Astrocyte (in vitro differentiated cells and primary cell): ENCODE results near the gene SERTAD3. TPM values are rescaled to one million over a fixed set of nuclear protein-coding genes. Genes with fewer than 3 reads are reported as not detected.
A peak's percentile ranks its signal among the peaks of the same experiment; 100 is the strongest.

Experiments used
- DNase-seq: peaks from one replicate; pipeline ENCODE4 v3.0.0-alpha.2; 2010; ENCODE audit warnings: low read depth
- FAIRE-seq: peaks from 2 replicates; lab custom pipeline; 2011; peaks lifted over from hg19 to GRCh38; lab: Jason Lieb, UNC
- H2AFZ ChIP-seq: 2 replicates; pipeline ENCODE4 v1.6.0; 2012; ENCODE audit warnings: low read depth, low read length, inconsistent platforms
- H3K27ac ChIP-seq: 2 replicates; pipeline ENCODE4 v1.5.1; 2011; ENCODE audit warnings: low read depth, low read length, inconsistent platforms
- H3K27me3 ChIP-seq: 2 replicates; pipeline ENCODE4 v1.6.0; 2011; ENCODE audit warnings: low read length, inconsistent platforms; ENCODE audit not compliant: insufficient read depth
- H3K36me3 ChIP-seq: 2 replicates; pipeline ENCODE4 v1.5.1; 2011; ENCODE audit warnings: low read length, inconsistent platforms; ENCODE audit not compliant: insufficient read depth
- H3K4me1 ChIP-seq: 2 replicates; pipeline ENCODE4 v1.5.1; 2011; ENCODE audit warnings: low read length, inconsistent platforms; ENCODE audit not compliant: insufficient read depth
- H3K4me2 ChIP-seq: 2 replicates; pipeline ENCODE4 v1.6.0; 2012; ENCODE audit warnings: low read length, inconsistent platforms
- H3K4me3 ChIP-seq: 2 replicates; pipeline ENCODE4 v1.5.1; 2011; ENCODE audit warnings: low read depth, mild to moderate bottlenecking, low read length, inconsistent platforms; ENCODE audit not compliant: insufficient read depth
- H3K79me2 ChIP-seq: 2 replicates; pipeline ENCODE4 v1.6.0; 2012; ENCODE audit warnings: mild to moderate bottlenecking, low read length, inconsistent platforms; ENCODE audit not compliant: insufficient read depth
- H3K9ac ChIP-seq: 2 replicates; pipeline ENCODE4 v1.6.0; 2012; ENCODE audit warnings: mild to moderate bottlenecking, low read length, inconsistent platforms
- H3K9me3 ChIP-seq: 2 replicates; pipeline ENCODE4 v1.5.1; 2012; ENCODE audit warnings: low read depth, mild to moderate bottlenecking, low read length, inconsistent platforms; ENCODE audit not compliant: insufficient read depth
- H4K20me1 ChIP-seq: 2 replicates; pipeline ENCODE4 v1.6.0; 2012; ENCODE audit warnings: low read length, inconsistent platforms; ENCODE audit not compliant: insufficient read depth
- H3K27ac Mint-ChIP-seq: one replicate; pipeline ENCODE4 v1.8.0; 2021; ENCODE audit warnings: mild to moderate bottlenecking, mixed read lengths; ENCODE audit not compliant: unreplicated experiment
- H3K27me3 Mint-ChIP-seq: one replicate; pipeline ENCODE4 v1.8.0; 2021; ENCODE audit warnings: low read depth, mixed read lengths; ENCODE audit not compliant: unreplicated experiment
- H3K36me3 Mint-ChIP-seq: one replicate; pipeline ENCODE4 v1.8.0; 2021; ENCODE audit warnings: low read depth, mixed read lengths; ENCODE audit not compliant: unreplicated experiment
- H3K4me1 Mint-ChIP-seq: one replicate; pipeline ENCODE4 v1.8.0; 2021; ENCODE audit warnings: low read depth, mixed read lengths; ENCODE audit not compliant: unreplicated experiment
- H3K4me3 Mint-ChIP-seq: one replicate; pipeline ENCODE4 v1.8.0; 2021; ENCODE audit warnings: mild to moderate bottlenecking, moderate library complexity, mixed read lengths; ENCODE audit not compliant: unreplicated experiment
- H3K9me3 Mint-ChIP-seq: one replicate; pipeline ENCODE4 v1.8.0; 2021; ENCODE audit warnings: mild to moderate bottlenecking, mixed read lengths; ENCODE audit not compliant: unreplicated experiment
- CTCF ChIP-seq: IDR thresholded peaks from 2 replicates; pipeline ENCODE4 v1.5.1; 2011; ENCODE audit warnings: low read depth, mild to moderate bottlenecking, inconsistent platforms, low read length, moderate library complexity; ENCODE audit not compliant: insufficient read depth
- EZH2 ChIP-seq: IDR thresholded peaks from 2 replicates; pipeline ENCODE4 v1.6.1; 2012; ENCODE audit warnings: mild to moderate bottlenecking, low read length, inconsistent platforms; ENCODE audit not compliant: insufficient read depth
- total RNA-seq: library from RNA; stranded (reverse); gene quantifications from 2 replicates; pipeline ENCODE4 v1.2.1, GENCODE V29; 2021

SERTAD3 gene
- total RNA-seq, 1 donor from 2014 or later, result 49.7 TPM

DNA sequence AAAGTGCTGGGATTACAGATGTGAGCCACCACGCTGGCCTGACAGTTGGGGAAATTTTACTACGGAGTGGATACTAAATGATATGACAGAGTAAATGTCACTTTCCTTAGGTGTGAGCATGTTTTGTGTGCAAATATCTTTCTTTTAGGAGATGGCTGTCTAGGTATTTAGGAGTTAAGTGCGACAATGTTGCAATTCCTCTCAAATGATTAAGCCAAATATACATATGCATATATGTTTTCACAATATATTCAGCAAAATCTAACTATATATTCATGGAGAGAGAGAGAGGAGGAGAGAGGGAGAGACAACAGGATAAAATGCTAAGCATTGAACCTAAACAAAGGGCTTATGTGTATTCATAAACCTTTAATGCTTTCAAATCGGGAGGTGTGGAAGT lies 5.4 kb upstream of the SERTAD3 start:
- Mint-ChIP-seq H3K36me3 (peaks cover 4% of the 10 kb centered on the region), H3K4me3 (no peak overlapping the region), H3K4me1 (peaks cover 6% of the 10 kb centered on the region), H3K9me3 (no peaks in the 10 kb centered on the region), H3K27me3 (peaks cover 5% of the 10 kb centered on the region), H3K27ac (no peak overlapping the region)
- H2AFZ ChIP-seq, result no peak overlapping the region
- TF ChIP-seq CTCF (no peak), EZH2 (no peak)
- no peaks in the 10 kb centered on the region for H3K36me3 ChIP-seq
- FAIRE-seq (no peak), DNase-seq (no peak)
- no peak overlapping the region for H3K9ac ChIP-seq
- H3K27ac ChIP-seq, result no peak overlapping the region
- H3K4me2 ChIP-seq, result no peak overlapping the region
- H3K4me3 ChIP-seq, result no peak overlapping the region
- no peaks in the 10 kb centered on the region for H4K20me1 ChIP-seq
- no peaks in the 10 kb centered on the region for H3K27me3 ChIP-seq
- H3K79me2 ChIP-seq, result no peaks in the 10 kb centered on the region
- peaks cover 7% of the 10 kb centered on the region for H3K4me1 ChIP-seq
- H3K9me3 ChIP-seq, result no peaks in the 10 kb centered on the region

GRCh38 chr19:40446263-40446784 lies 2.2 kb upstream of the SERTAD3 start:
- H3K4me2 ChIP-seq, result no peak overlapping the region
- FAIRE-seq (no peak), DNase-seq (no peak)
- peaks cover 14% of the 10 kb centered on the region for H3K4me1 Mint-ChIP-seq
- no peaks in the 10 kb centered on the region for H3K27me3 ChIP-seq
- H3K27me3 Mint-ChIP-seq, result peaks cover 2% of the 10 kb centered on the region
- H4K20me1 ChIP-seq, result peaks cover 16% of the 10 kb centered on the region
- TF ChIP-seq EZH2 (no peak), CTCF (no peak)
- H3K36me3 Mint-ChIP-seq, result peaks cover 8% of the 10 kb centered on the region
- H3K9me3 ChIP-seq, result no peaks in the 10 kb centered on the region
- no peak overlapping the region for H3K27ac ChIP-seq
- H3K36me3 ChIP-seq, result peaks cover 3% of the 10 kb centered on the region
- H3K4me1 ChIP-seq, result peaks cover 16% of the 10 kb centered on the region
- H2AFZ ChIP-seq, result no peak overlapping the region
- H3K79me2 ChIP-seq, result peaks cover 26% of the 10 kb centered on the region
- H3K9ac ChIP-seq, result no peak overlapping the region
- H3K9me3 Mint-ChIP-seq, result no peaks in the 10 kb centered on the region
- H3K4me3 Mint-ChIP-seq, result no peak overlapping the region
- no peak overlapping the region for H3K27ac Mint-ChIP-seq
- no peak overlapping the region for H3K4me3 ChIP-seq

DNA sequence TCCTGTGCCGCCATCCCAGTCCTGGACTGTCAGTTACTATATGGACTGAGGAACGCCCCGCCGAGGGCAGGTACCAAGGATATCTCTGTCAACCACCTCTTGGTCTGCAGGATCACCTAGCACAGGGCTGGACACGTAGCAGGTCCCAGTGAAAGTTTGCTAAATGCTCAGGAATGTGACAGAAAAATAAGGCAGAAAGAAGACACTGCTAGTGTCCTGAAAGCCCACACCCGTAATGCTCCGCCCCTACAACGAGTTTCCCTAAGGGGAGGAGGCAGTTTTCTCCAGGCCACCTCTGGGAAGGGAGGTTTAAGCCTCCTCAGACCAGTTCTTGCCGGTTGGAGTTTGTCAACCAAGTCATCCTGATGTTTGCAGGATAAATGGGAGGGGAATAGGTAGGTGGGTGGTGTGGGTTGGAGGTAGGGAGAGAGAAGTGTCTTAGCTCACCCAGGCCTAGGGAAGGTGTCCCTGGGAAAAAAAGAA lies 1.7 kb upstream of the SERTAD3 start:
- Mint-ChIP-seq H3K27ac (no peak overlapping the region), H3K9me3 (no peaks in the 10 kb centered on the region), H3K27me3 (peaks cover under 1% of the 10 kb centered on the region), H3K4me1 (peaks cover 19% of the 10 kb centered on the region), H3K4me3 (peak overlapping the region; percentile 75), H3K36me3 (peaks cover 12% of the 10 kb centered on the region)
- TF ChIP-seq EZH2, result no peak
- TF ChIP-seq CTCF, result no peak
- no peaks in the 10 kb centered on the region for H3K27me3 ChIP-seq
- H2AFZ ChIP-seq, result no peak overlapping the region
- peaks cover 16% of the 10 kb centered on the region for H3K4me1 ChIP-seq
- no peak overlapping the region for H3K4me2 ChIP-seq
- H3K36me3 ChIP-seq, result peaks cover 8% of the 10 kb centered on the region
- FAIRE-seq, result no peak
- peaks cover 21% of the 10 kb centered on the region for H4K20me1 ChIP-seq
- DNase-seq, result no peak
- no peak overlapping the region for H3K27ac ChIP-seq
- H3K9me3 ChIP-seq, result no peaks in the 10 kb centered on the region
- no peak overlapping the region for H3K9ac ChIP-seq
- no peak overlapping the region for H3K4me3 ChIP-seq
- peaks cover 32% of the 10 kb centered on the region for H3K79me2 ChIP-seq
